DMS 273 treated with DMSO at 0.1 percent for 48 hours (cell line): Measurements from ENCODE around the gene FBXO33.

Experiments used
- DNase-seq: peaks from one replicate; lab custom pipeline; 2025; lab: John Stamatoyannopoulos, UW

The FBXO33 gene

DNA sequence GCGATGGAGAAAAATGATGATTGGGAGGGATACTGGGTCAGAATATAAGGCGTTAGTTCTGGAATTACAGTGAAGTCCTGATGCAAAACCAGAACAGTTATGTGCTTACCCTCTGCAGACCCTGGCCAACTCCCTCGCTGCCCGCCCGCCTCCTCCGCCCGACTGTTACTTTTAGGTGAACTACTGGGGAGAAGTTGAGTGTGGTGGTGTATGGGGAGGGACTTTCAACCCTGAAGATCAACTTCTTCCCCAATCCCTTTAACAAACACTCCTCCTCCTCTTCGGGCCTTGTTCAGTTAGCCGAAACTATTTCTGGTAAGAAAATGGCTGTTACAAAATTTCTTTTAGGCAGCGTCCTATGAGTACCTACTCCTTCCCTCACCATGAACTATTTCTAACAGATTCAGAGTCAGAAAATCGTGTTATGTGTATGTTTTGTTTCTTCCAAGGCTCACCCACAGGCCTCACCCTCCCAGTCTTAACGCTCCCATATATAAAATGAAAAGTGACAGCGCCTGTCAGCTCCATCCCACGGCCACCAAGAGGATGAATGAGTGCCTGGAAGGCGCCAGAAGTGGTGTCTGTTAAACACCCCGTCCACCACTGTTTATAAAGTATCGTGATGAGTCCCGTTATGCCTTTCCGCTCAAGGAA lies 1.3 kb downstream of the FBXO33 start:
- DNase-seq, result no peak

- no peak for DNase-seq
Measured at GRCh38 chr14:39428118-39428517, 4.1 kb downstream of the FBXO33 start.

DNA sequence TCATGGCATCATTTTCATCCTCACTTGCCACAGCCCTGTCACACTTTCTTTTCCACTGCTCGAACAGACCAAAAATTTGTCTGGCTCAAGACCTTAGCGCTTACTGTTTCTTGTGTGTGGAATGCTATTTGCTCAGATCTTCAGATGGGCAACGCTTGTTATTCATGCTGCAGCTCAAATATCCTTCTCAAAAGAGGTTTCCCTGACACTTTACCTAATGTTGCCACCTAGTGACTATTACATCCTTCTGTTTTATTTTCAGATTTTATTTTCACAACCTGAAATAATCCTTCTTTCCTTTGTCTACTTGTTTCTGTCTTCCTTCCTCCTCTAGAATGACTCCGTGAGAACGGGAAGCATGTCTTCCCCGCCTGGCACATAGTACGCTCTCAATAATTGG lies 5.6 kb downstream of the FBXO33 start:
- peak; percentile 28 for DNase-seq

GRCh38 chr14:39425947-39426346 lies 6.3 kb downstream of the FBXO33 start:
- DNase-seq, result no peak

- no peak for DNase-seq
Measured at GRCh38 chr14:39423793-39424192, 8.4 kb downstream of the FBXO33 start.

DNA sequence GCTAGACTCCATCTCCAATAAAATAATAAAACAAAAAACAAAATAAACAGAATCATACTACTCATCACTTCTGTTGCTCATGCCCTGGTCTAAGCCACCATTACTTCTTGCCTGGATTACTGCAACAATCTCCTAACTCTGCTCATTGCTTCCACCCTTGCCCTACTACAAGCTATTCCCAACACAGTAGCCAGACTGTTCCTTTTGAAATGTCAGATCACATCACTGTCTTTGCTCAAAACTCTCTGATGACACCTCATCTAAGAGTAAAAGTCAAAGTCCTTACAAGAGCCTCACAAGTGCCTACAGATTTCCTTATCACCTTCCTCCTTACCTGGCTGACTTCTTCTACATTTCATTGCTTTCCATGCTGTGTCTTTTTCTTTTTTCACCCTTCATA lies 10.0 kb downstream of the FBXO33 start:
- DNase-seq, result no peak

GRCh38 chr14:39419272-39419671 lies 13.0 kb downstream of the FBXO33 start:
- DNase-seq, result no peak

- DNase-seq, result peak; percentile 18
Measured at GRCh38 chr14:39417014-39417413, 15.2 kb downstream of the FBXO33 start.

- no peak for DNase-seq
Measured at GRCh38 chr14:39416072-39416471, 16.2 kb downstream of the FBXO33 start.

- no peak for DNase-seq
Measured at GRCh38 chr14:39406560-39406959, 25.7 kb downstream of the FBXO33 start.

GRCh38 chr14:39398382-39398781 lies 33.9 kb downstream of the FBXO33 start:
- no peak for DNase-seq

DNA sequence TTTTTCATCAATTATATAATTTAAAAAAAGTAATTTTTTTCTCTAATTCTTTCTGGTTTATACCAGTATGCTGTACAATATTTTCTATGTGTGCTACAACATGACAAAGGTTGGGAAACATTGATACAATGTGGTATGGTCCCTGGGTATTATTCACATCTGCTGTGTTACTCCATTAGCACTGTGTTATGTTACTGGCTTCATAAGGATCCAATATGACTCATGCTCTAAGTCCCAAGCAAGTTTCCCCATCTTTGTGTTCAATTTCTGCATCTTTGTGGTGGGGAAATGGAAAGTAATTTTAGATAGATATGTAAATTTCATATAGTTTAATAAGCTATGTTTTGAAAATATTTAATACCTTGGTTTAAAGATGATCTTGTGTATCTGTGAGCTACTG lies 35.8 kb downstream of the FBXO33 start:
- no peak for DNase-seq

GRCh38 chr14:39395555-39396254 lies 36.5 kb downstream of the FBXO33 start:
- DNase-seq, result no peak

DNA sequence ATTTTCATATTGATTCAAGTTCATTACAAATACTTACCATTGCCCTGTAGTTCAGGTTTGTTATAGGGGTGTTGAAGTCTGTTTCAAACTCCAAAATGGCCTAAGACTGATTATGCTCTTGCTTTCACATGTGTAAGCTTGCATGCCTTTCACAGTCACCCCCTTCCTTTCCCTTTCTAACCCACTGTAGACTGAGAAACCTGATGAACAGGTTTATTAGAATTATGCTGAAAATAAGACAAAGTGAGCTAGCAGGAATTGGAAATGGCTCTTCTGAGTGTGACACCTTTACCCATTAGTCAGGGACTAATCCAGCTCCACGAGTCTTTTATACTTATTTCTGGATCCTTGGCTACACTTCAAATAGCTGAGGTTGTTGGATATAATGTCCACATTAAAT lies 38.9 kb downstream of the FBXO33 start:
- no peak for DNase-seq

- DNase-seq, result no peak
Measured at GRCh38 chr14:39384177-39384576, 48.1 kb downstream of the FBXO33 start.

GRCh38 chr14:39383741-39384140 lies 48.5 kb downstream of the FBXO33 start:
- no peak for DNase-seq

DNA sequence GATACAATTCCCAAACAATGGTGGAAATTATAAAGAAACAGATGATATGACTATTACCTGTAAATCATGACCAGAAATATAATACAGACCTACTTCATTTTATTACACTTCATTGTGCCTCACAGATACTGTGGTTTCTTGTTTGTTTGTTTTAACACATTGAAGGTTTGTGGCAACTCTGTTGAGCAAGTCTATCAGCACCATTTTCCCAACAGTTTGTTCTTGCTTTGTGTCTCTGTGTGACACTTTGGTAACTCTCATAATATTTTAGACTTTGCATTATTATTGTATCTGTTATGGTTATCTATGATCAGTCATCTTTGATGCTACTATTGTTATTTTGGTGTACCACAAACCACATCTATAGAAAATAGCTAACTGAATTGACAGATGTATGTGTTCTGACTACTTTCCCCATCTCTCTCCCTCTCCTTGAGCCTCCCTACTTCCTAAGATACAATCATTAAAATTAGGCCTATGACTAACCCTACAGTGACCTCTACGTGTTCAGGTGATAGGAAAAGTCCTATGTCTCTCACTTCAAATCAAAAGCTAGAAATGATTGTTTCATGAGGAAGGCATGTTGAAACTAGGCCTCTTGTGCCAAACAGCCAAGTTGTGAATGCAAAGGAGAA lies 49.1 kb downstream of the FBXO33 start:
- no peak for DNase-seq

GRCh38 chr14:39382463-39382862 lies 49.8 kb downstream of the FBXO33 start:
- DNase-seq, result no peak

DNA sequence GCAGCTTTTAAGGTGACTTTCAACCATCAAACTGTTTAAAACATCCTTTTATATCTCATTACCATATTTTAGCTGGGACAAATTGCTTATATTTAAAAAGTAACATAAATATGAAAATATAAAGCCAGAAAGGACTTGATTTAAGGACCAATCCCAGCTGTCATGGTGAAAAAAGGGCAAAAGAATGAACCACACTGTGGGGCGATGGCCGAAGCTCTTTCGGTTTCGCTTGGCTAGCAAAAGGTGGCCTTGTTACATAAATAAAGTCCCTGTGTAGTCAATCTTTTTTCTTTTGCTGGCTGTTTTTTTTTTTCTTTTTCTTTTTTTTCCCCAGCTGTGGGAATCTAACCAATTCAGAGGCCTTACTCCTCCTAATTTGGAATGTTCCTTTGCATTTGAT lies 50.9 kb downstream of the FBXO33 start:
- no peak for DNase-seq

GRCh38 chr14:39376667-39377403 lies 55.4 kb downstream of the FBXO33 start:
- no peak for DNase-seq

GRCh38 chr14:39374851-39375250 lies 57.4 kb downstream of the FBXO33 start:
- no peak for DNase-seq

DNA sequence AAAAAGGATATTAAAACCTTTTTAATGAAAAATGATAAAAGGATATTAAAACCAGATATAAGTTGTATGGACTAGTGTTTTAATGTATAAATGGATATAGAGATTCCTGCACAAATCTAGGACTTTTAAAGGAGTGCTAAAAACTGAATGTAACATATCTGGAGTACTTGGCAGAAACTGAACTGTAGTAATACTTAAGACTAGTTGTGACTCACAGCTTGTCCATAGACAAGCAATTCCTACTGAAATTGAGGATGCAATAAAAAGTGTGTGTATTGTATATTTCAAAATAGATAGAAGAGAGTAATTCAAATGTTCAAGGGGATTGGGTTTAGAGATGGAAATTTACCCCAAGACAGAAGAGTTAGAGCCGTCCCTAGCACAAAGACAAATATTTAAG lies 59.6 kb downstream of the FBXO33 start:
- no peak for DNase-seq

DNA sequence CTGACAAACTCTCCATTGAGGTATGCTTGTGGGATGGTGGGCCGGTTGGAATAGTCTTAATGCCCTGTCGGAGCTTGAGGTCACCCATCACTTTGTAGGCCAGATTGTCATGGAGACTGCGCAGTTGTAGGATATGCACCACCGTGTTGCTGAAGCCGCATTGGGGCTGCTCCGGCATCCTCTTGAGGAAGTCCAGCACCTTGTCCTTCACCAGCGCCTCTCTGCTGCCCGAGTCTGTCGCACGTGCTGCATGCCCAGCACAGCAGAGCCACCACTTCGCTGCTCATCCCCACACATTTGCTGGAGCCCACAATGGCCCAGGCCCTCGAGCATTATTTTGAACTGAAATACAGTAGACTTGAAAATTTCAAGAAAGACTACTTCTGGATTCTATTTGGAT lies 61.8 kb downstream of the FBXO33 start:
- DNase-seq, result no peak
